GM23338 (cell line): ENCODE data around the gene GRIN1. TPM values are rescaled to one million over a fixed set of nuclear protein-coding genes. Genes with fewer than 3 reads are reported as not detected.
A peak's percentile ranks its signal among the peaks of the same experiment; 100 is the strongest.

Experiments used
- ATAC-seq: fragments of 200-7000 bp; cut with Tn5 transposase; 3 replicates; pipeline ENCODE4 v1.9.1; 2020
- DNase-seq: peaks from one replicate; pipeline ENCODE4 v3.0.0-alpha.2; 2015; ENCODE audit warnings: low spot score
- H2AFZ ChIP-seq: fragments of 200-600 bp; sonication (generic); 2 replicates; pipeline ENCODE4 v1.8.0; 2016; ENCODE audit warnings: antibody characterized with exemption, mild to moderate bottlenecking, moderate library complexity
- H3F3A ChIP-seq: fragments of 200-600 bp; sonication (generic); replicated peaks from 2 replicates; pipeline ENCODE4 v1.8.0; 2017; ENCODE audit warnings: antibody characterized with exemption, mixed run types, low read depth
- H3K27ac ChIP-seq: fragments of 200-600 bp; sonication (generic); 2 replicates; pipeline ENCODE4 v1.6.1; 2016; ENCODE audit warnings: low read depth
- H3K27me3 ChIP-seq: fragments of 200-600 bp; sonication (generic); 2 replicates; pipeline ENCODE4 v1.8.0; 2016; ENCODE audit warnings: mild to moderate bottlenecking, mixed run types, moderate library complexity; ENCODE audit not compliant: insufficient read depth
- H3K36me3 ChIP-seq: fragments of 200-600 bp; sonication (generic); 2 replicates; pipeline ENCODE4 v1.8.0; 2016; ENCODE audit warnings: mild to moderate bottlenecking; ENCODE audit not compliant: insufficient read depth
- H3K4me1 ChIP-seq: fragments of 200-600 bp; sonication (generic); 2 replicates; pipeline ENCODE4 v1.8.0; 2016; ENCODE audit warnings: mild to moderate bottlenecking, moderate library complexity; ENCODE audit not compliant: insufficient read depth
- H3K4me2 ChIP-seq: fragments of 200-600 bp; sonication (generic); 2 replicates; pipeline ENCODE4 v1.7.1; 2017; ENCODE audit warnings: mixed run types
- H3K4me3 ChIP-seq: fragments of 200-600 bp; sonication (generic); 2 replicates; pipeline ENCODE4 v1.6.1; 2016; ENCODE audit warnings: mixed run types
- H3K79me2 ChIP-seq: fragments of 200-600 bp; sonication (generic); replicated peaks from 2 replicates; pipeline ENCODE4 v1.8.0; 2017; ENCODE audit warnings: mild to moderate bottlenecking; ENCODE audit not compliant: insufficient read depth
- H3K9me2 ChIP-seq: fragments of 200-600 bp; sonication (generic); 2 replicates; pipeline ENCODE4 v1.8.0; 2017; ENCODE audit not compliant: insufficient read depth
- H4K20me1 ChIP-seq: fragments of 200-600 bp; sonication (generic); replicated peaks from 2 replicates; pipeline ENCODE4 v1.8.0; 2017; ENCODE audit warnings: mild to moderate bottlenecking; ENCODE audit not compliant: insufficient read depth
- H3K27ac Mint-ChIP-seq: 2 replicates; pipeline ENCODE4 v1.8.0; 2020; ENCODE audit warnings: inconsistent platforms, mild to moderate bottlenecking, moderate library complexity, mixed read lengths
- H3K27me3 Mint-ChIP-seq: 3 replicates; pipeline ENCODE4 v1.8.0; 2022; ENCODE audit warnings: low read depth, mild to moderate bottlenecking, moderate library complexity, mixed read lengths, inconsistent platforms; ENCODE audit not compliant: insufficient read depth, poor library complexity
- H3K36me3 Mint-ChIP-seq: 3 replicates; pipeline ENCODE4 v1.8.0; 2021; ENCODE audit warnings: low read depth, mild to moderate bottlenecking, inconsistent platforms, moderate library complexity, mixed read lengths
- H3K4me1 Mint-ChIP-seq: 3 replicates; pipeline ENCODE4 v1.8.0; 2020; ENCODE audit warnings: mild to moderate bottlenecking, inconsistent platforms, mixed read lengths
- H3K4me3 Mint-ChIP-seq: 3 replicates; pipeline ENCODE4 v1.8.0; 2021; ENCODE audit warnings: moderate library complexity, mild to moderate bottlenecking, inconsistent platforms, mixed read lengths
- H3K9me3 Mint-ChIP-seq: 3 replicates; pipeline ENCODE4 v1.8.0; 2020; ENCODE audit warnings: moderate library complexity, mild to moderate bottlenecking, inconsistent platforms, mixed read lengths
- CREB1 ChIP-seq: fragments of 250-450 bp; sonication (Bioruptor Pico); IDR thresholded peaks from 2 replicates; pipeline ENCODE4 v1.5.0; 2020; ENCODE audit warnings: low read depth, mild to moderate bottlenecking, moderate library complexity
- EZH2 ChIP-seq: fragments of 200-600 bp; sonication (generic); IDR thresholded peaks from one replicate; pipeline ENCODE4 v1.8.0; 2017; ENCODE audit warnings: antibody characterized with exemption, mild to moderate bottlenecking, low read depth; ENCODE audit not compliant: unreplicated experiment
- EZH2phosphoT487 ChIP-seq: fragments of 200-600 bp; sonication (generic); IDR thresholded peaks from one replicate; pipeline ENCODE4 v1.8.1; 2018; ENCODE audit warnings: antibody characterized with exemption; ENCODE audit not compliant: unreplicated experiment
- JUNB ChIP-seq: IDR thresholded peaks from one replicate; pipeline ENCODE4 v1.6.1; 2016; ENCODE audit warnings: antibody characterized with exemption; ENCODE audit not compliant: unreplicated experiment
- NANOG ChIP-seq: IDR thresholded peaks from 2 replicates; pipeline ENCODE4 v1.6.1; 2016; ENCODE audit warnings: antibody characterized with exemption, borderline replicate concordance
- POLR2AphosphoS5 ChIP-seq: IDR thresholded peaks from 2 replicates; pipeline ENCODE4 v1.6.1; 2016; ENCODE audit warnings: antibody characterized with exemption, low read depth
- STAT1 ChIP-seq: IDR thresholded peaks from one replicate; pipeline ENCODE4 v1.6.1; 2016; ENCODE audit warnings: antibody characterized with exemption; ENCODE audit not compliant: unreplicated experiment
- ZNF114 ChIP-seq: fragments of 250-450 bp; sonication (Bioruptor Pico); IDR thresholded peaks from 2 replicates; pipeline ENCODE4 v1.5.0; 2020; ENCODE audit warnings: mild to moderate bottlenecking, moderate library complexity
- ZNF331 ChIP-seq: fragments of 250-450 bp; sonication (Bioruptor Pico); IDR thresholded peaks from 2 replicates; pipeline ENCODE4 v1.5.0; 2020; ENCODE audit warnings: low read depth, mild to moderate bottlenecking, moderate library complexity
- polyA plus RNA-seq: library from polyadenylated mRNA; unstranded; fragments of >200 nt; fragmentation: Nextera tagmentation; extraction: Ambion mirVana; gene quantifications from 2 replicates; pipeline ENCODE4 v1.2.1, GENCODE V29; 2016
- total RNA-seq: library from RNA; depleted of rRNA; stranded (reverse); fragments of >200 nt; shearing (Covaris generic); gene quantifications from 2 replicates; pipeline ENCODE4 v1.2.3, GENCODE V29; 2014
- TF ChIP-seq, protein P1 (sequence below): fragments of 250-450 bp; sonication (Bioruptor Pico); IDR thresholded peaks from 2 replicates; pipeline ENCODE4 v1.5.0; 2020; ENCODE audit warnings: mild to moderate bottlenecking, moderate library complexity
- TF ChIP-seq, protein P2 (sequence below): IDR thresholded peaks from 2 replicates; pipeline ENCODE4 v1.6.1; 2016; ENCODE audit warnings: antibody characterized with exemption
- TF ChIP-seq, protein P3 (sequence below), 2 experiments: fragments of 200-600 bp in 1 of 2; sonication (generic) in 1 of 2; conservative IDR thresholded peaks; 2 replicates each; pipeline versions ENCODE4 v1.5.1 to v1.6.1; 2016 to 2017; ENCODE audit warnings: antibody characterized with exemption in 2 of 2, low read depth in 2 of 2, mild to moderate bottlenecking in 2 of 2, moderate library complexity in 1 of 2
- TF ChIP-seq, protein P4 (sequence below): IDR thresholded peaks from one replicate; pipeline ENCODE4 v1.6.1; 2018; ENCODE audit warnings: antibody characterized with exemption; ENCODE audit not compliant: unreplicated experiment

GRIN1 gene
- total and polyA plus RNA-seq, 2 experiments from 2014 or later, result 2.7 to 5.5 TPM

DNA sequence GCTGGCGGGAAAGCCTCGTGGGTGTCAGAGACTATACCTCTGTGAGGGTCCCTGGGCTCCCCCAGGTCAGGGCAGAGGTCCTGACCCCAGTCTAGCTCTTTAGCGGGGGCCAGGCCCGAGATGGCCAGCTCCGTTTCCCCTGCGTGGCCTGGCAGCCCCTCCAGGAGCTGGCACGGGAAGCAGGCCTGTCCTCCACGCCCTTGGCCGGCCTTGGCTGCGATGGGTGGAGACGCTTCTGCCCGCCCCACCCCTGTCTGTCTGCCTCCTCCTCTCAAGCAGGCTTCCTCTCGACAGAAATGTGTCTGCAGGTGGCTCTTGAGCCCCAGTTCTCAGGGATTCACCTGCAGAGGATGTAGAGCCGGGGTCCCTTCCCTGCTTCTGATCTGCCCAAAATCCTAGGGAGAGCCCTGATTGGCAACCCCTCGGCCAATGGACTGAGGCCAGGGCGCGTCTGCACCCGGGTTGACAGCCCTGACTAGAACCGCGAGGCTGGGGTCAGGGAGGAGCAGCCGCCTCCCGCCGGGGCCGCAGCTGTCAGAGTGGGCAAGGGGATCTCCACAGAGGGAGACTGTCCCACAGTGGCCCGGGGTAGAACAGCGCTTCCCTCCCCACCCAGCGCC is 2.6 kb upstream of the GRIN1 start:
- DNase-seq (peak; percentile 41), ATAC-seq (peak; percentile 61)
- H3K4me2 ChIP-seq, result no peak overlapping the region
- Mint-ChIP-seq H3K27ac (no peak overlapping the region), H3K9me3 (no peaks in the 10 kb centered on the region), H3K36me3 (no peaks in the 10 kb centered on the region), H3K4me3 (no peak overlapping the region), H3K4me1 (peaks cover 10% of the 10 kb centered on the region), H3K27me3 (peaks cover 56% of the 10 kb centered on the region)
- no peak overlapping the region for H3K27ac ChIP-seq
- no peaks in the 10 kb centered on the region for H3K79me2 ChIP-seq
- no peaks in the 10 kb centered on the region for H4K20me1 ChIP-seq
- H3K9me2 ChIP-seq, result no peaks in the 10 kb centered on the region
- H2AFZ ChIP-seq, result no peak overlapping the region
- H3F3A ChIP-seq, result no peaks in the 10 kb centered on the region
- no peak overlapping the region for H3K4me3 ChIP-seq
- no peaks in the 10 kb centered on the region for H3K36me3 ChIP-seq
- H3K27me3 ChIP-seq, result peaks cover 52% of the 10 kb centered on the region
- H3K4me1 ChIP-seq, result peaks cover 12% of the 10 kb centered on the region
- TF ChIP-seq JUNB (no peak), ZNF331 (no peak), POLR2AphosphoS5 (no peak), CREB1 (CRISPR knock-in tag) (no peak), EZH2phosphoT487 (no peak), ZNF114 (CRISPR knock-in tag) (no peak), STAT1 (no peak), EZH2 (no peak), NANOG (no peak)
- TF ChIP-seq, protein P1, sequence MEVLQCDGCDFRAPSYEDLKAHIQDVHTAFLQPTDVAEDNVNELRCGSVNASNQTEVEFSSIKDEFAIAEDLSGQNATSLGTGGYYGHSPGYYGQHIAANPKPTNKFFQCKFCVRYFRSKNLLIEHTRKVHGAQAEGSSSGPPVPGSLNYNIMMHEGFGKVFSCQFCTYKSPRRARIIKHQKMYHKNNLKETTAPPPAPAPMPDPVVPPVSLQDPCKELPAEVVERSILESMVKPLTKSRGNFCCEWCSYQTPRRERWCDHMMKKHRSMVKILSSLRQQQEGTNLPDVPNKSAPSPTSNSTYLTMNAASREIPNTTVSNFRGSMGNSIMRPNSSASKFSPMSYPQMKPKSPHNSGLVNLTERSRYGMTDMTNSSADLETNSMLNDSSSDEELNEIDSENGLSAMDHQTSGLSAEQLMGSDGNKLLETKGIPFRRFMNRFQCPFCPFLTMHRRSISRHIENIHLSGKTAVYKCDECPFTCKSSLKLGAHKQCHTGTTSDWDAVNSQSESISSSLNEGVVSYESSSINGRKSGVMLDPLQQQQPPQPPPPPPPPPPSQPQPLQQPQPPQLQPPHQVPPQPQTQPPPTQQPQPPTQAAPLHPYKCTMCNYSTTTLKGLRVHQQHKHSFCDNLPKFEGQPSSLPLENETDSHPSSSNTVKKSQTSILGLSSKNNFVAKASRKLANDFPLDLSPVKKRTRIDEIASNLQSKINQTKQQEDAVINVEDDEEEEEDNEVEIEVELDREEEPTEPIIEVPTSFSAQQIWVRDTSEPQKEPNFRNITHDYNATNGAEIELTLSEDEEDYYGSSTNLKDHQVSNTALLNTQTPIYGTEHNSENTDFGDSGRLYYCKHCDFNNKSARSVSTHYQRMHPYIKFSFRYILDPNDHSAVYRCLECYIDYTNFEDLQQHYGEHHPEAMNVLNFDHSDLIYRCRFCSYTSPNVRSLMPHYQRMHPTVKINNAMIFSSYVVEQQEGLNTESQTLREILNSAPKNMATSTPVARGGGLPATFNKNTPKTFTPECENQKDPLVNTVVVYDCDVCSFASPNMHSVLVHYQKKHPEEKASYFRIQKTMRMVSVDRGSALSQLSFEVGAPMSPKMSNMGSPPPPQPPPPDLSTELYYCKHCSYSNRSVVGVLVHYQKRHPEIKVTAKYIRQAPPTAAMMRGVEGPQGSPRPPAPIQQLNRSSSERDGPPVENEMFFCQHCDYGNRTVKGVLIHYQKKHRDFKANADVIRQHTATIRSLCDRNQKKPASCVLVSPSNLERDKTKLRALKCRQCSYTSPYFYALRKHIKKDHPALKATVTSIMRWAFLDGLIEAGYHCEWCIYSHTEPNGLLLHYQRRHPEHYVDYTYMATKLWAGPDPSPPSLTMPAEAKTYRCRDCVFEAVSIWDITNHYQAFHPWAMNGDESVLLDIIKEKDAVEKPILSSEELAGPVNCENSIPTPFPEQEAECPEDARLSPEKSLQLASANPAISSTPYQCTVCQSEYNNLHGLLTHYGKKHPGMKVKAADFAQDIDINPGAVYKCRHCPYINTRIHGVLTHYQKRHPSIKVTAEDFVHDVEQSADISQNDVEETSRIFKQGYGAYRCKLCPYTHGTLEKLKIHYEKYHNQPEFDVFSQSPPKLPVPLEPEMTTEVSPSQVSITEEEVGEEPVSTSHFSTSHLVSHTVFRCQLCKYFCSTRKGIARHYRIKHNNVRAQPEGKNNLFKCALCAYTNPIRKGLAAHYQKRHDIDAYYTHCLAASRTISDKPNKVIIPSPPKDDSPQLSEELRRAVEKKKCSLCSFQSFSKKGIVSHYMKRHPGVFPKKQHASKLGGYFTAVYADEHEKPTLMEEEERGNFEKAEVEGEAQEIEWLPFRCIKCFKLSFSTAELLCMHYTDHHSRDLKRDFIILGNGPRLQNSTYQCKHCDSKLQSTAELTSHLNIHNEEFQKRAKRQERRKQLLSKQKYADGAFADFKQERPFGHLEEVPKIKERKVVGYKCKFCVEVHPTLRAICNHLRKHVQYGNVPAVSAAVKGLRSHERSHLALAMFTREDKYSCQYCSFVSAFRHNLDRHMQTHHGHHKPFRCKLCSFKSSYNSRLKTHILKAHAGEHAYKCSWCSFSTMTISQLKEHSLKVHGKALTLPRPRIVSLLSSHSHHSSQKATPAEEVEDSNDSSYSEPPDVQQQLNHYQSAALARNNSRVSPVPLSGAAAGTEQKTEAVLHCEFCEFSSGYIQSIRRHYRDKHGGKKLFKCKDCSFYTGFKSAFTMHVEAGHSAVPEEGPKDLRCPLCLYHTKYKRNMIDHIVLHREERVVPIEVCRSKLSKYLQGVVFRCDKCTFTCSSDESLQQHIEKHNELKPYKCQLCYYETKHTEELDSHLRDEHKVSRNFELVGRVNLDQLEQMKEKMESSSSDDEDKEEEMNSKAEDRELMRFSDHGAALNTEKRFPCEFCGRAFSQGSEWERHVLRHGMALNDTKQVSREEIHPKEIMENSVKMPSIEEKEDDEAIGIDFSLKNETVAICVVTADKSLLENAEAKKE (CRISPR knock-in tag), result no peak
- TF ChIP-seq, protein P2, sequence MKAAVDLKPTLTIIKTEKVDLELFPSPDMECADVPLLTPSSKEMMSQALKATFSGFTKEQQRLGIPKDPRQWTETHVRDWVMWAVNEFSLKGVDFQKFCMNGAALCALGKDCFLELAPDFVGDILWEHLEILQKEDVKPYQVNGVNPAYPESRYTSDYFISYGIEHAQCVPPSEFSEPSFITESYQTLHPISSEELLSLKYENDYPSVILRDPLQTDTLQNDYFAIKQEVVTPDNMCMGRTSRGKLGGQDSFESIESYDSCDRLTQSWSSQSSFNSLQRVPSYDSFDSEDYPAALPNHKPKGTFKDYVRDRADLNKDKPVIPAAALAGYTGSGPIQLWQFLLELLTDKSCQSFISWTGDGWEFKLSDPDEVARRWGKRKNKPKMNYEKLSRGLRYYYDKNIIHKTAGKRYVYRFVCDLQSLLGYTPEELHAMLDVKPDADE, result no peak
- TF ChIP-seq, protein P3, sequence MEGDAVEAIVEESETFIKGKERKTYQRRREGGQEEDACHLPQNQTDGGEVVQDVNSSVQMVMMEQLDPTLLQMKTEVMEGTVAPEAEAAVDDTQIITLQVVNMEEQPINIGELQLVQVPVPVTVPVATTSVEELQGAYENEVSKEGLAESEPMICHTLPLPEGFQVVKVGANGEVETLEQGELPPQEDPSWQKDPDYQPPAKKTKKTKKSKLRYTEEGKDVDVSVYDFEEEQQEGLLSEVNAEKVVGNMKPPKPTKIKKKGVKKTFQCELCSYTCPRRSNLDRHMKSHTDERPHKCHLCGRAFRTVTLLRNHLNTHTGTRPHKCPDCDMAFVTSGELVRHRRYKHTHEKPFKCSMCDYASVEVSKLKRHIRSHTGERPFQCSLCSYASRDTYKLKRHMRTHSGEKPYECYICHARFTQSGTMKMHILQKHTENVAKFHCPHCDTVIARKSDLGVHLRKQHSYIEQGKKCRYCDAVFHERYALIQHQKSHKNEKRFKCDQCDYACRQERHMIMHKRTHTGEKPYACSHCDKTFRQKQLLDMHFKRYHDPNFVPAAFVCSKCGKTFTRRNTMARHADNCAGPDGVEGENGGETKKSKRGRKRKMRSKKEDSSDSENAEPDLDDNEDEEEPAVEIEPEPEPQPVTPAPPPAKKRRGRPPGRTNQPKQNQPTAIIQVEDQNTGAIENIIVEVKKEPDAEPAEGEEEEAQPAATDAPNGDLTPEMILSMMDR (conservative IDR thresholded peaks at IDR 0.05; ENCODE audit: low read depth in 2 of 2), result no peak
- TF ChIP-seq, protein P4, sequence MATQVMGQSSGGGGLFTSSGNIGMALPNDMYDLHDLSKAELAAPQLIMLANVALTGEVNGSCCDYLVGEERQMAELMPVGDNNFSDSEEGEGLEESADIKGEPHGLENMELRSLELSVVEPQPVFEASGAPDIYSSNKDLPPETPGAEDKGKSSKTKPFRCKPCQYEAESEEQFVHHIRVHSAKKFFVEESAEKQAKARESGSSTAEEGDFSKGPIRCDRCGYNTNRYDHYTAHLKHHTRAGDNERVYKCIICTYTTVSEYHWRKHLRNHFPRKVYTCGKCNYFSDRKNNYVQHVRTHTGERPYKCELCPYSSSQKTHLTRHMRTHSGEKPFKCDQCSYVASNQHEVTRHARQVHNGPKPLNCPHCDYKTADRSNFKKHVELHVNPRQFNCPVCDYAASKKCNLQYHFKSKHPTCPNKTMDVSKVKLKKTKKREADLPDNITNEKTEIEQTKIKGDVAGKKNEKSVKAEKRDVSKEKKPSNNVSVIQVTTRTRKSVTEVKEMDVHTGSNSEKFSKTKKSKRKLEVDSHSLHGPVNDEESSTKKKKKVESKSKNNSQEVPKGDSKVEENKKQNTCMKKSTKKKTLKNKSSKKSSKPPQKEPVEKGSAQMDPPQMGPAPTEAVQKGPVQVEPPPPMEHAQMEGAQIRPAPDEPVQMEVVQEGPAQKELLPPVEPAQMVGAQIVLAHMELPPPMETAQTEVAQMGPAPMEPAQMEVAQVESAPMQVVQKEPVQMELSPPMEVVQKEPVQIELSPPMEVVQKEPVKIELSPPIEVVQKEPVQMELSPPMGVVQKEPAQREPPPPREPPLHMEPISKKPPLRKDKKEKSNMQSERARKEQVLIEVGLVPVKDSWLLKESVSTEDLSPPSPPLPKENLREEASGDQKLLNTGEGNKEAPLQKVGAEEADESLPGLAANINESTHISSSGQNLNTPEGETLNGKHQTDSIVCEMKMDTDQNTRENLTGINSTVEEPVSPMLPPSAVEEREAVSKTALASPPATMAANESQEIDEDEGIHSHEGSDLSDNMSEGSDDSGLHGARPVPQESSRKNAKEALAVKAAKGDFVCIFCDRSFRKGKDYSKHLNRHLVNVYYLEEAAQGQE, result no peak
